Peyer's patch (tissue), 4 donors: Measurements from ENCODE around the gene CACNA1G. TPM values are rescaled to one million over a fixed set of nuclear protein-coding genes. Genes with fewer than 3 reads are reported as not detected.

Source experiments
- DNase-seq, 3 donors: peaks; one replicate each; pipeline ENCODE4 v3.0.0-alpha.2; 2017 to 2019
- H3K27ac ChIP-seq, 4 donors: fragments of 200-600 bp; sonication (generic); one replicate each; pipeline ENCODE4 v1.5.1; 2016 to 2019
- H3K27me3 ChIP-seq, 2 donors: fragments of 200-600 bp; sonication (generic); one replicate each; pipeline ENCODE4 v1.5.1; 2019
- H3K36me3 ChIP-seq, 3 donors: fragments of 200-600 bp; sonication (generic); one replicate each; pipeline ENCODE4 v1.5.1; 2016 to 2019
- H3K4me1 ChIP-seq, 4 donors: fragments of 200-600 bp; sonication (generic); one replicate each; pipeline ENCODE4 v1.5.1; 2016 to 2019
- H3K4me3 ChIP-seq, 4 donors: fragments of 200-600 bp; sonication (generic); 1 replicate in 3 of 4; 2 replicates in 1 of 4; pipeline ENCODE4 v1.5.1; 2016 to 2019; ENCODE audit warnings: mild to moderate bottlenecking in 1 of 4
- H3K9me3 ChIP-seq, 4 donors: fragments of 200-600 bp; sonication (generic); one replicate each; pipeline ENCODE4 v1.5.1; 2016 to 2019; ENCODE audit warnings: mild to moderate bottlenecking in 1 of 4
- POLR2A ChIP-seq, 2 donors: fragments of 450-650 bp; IDR thresholded peaks; one replicate each; pipeline ENCODE4 v1.5.1; 2017; ENCODE audit warnings: antibody characterized with exemption in 2 of 2, mild to moderate bottlenecking in 2 of 2, moderate library complexity in 2 of 2
- total RNA-seq, 4 donors: library from RNA; depleted of rRNA; stranded (reverse); fragments of >200 nt; gene quantifications; one replicate each; pipeline ENCODE4 v1.1.0, GENCODE V29; 2016
- TF ChIP-seq, protein P1 (sequence below), 6 experiments: fragments of 450-650 bp in 4 of 6; fragments of 200-600 bp in 2 of 6; sonication (generic) in 1 of 6; IDR thresholded peaks; one replicate each; pipeline ENCODE4 v1.5.1; 2017 to 2019; ENCODE audit warnings: antibody characterized with exemption in 6 of 6, mild to moderate bottlenecking in 3 of 6, moderate library complexity in 1 of 6

Gene CACNA1G
- total RNA-seq, 4 donors from 2014 or later = not detected

DNA sequence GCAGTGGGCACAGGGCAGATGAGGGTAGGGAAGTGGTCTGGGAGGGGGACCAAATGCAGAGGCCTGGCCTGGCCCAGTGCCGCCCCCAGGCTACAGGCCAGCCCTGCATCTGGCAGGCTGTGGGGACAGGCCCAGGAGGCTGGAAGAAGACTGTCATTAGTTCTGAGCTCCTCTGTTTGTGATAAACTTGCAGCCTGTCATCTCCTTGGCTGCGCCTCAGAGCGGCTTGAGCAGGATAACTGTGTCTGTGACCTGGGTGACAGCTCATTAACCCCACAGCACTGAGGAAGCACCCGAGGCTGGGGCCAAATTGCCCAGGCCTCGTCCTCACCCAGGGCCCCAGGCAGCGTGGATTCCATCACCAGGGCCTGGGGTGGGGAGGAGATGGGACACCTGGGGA is 98.1 kb downstream of the CACNA1G start:
- no peak for DNase-seq
- Histone ChIP-seq H3K36me3 (no peaks in the 10 kb centered on the region), H3K27ac (peak overlapping the region in 1 of 4 donors; percentile 92), H3K4me3 (no peak overlapping the region), H3K4me1 (peaks cover 0 to 48% (median 11%) of the 10 kb centered on the region in 4 donors), H3K9me3 (no peaks in the 10 kb centered on the region), H3K27me3 (no peaks in the 10 kb centered on the region)
- TF ChIP-seq, protein P1, sequence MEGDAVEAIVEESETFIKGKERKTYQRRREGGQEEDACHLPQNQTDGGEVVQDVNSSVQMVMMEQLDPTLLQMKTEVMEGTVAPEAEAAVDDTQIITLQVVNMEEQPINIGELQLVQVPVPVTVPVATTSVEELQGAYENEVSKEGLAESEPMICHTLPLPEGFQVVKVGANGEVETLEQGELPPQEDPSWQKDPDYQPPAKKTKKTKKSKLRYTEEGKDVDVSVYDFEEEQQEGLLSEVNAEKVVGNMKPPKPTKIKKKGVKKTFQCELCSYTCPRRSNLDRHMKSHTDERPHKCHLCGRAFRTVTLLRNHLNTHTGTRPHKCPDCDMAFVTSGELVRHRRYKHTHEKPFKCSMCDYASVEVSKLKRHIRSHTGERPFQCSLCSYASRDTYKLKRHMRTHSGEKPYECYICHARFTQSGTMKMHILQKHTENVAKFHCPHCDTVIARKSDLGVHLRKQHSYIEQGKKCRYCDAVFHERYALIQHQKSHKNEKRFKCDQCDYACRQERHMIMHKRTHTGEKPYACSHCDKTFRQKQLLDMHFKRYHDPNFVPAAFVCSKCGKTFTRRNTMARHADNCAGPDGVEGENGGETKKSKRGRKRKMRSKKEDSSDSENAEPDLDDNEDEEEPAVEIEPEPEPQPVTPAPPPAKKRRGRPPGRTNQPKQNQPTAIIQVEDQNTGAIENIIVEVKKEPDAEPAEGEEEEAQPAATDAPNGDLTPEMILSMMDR (IDR thresholded peaks at IDR 0.05) = no peak
- TF ChIP-seq POLR2A (IDR thresholded peaks at IDR 0.05) = no peak

DNA sequence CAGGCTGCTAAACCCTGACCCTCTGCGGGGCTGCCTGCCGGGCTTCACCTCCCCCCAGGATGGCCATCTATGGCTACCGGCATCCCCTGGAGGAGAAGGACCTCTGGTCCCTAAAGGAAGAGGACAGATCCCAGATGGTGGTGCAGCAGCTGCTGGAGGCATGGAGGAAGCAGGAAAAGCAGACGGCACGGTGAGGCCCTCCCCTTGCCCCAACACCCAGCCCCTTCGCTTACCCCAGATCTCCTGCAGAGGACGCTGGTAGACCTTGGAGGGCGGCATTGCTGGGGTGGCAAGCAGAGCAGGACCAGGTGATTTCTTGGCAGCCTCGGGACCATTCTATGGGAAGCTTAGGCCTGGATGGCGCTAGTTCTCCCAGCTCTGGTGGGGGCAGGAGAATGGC is 98.7 kb downstream of the CACNA1G start:
- peaks cover 0 to 53% (median 11%) of the 10 kb centered on the region in 4 donors for H3K4me1 ChIP-seq
- H3K27ac ChIP-seq = peak overlapping the region in 2 of 4 donors; percentile 69 to 92
- no peaks in the 10 kb centered on the region for H3K9me3 ChIP-seq
- no peak overlapping the region for H3K4me3 ChIP-seq
- H3K27me3 ChIP-seq = no peaks in the 10 kb centered on the region
- H3K36me3 ChIP-seq = no peaks in the 10 kb centered on the region
- TF ChIP-seq, protein P1 (IDR thresholded peaks at IDR 0.05) = no peak
- TF ChIP-seq POLR2A (IDR thresholded peaks at IDR 0.05) = no peak
- DNase-seq = no peak

DNA sequence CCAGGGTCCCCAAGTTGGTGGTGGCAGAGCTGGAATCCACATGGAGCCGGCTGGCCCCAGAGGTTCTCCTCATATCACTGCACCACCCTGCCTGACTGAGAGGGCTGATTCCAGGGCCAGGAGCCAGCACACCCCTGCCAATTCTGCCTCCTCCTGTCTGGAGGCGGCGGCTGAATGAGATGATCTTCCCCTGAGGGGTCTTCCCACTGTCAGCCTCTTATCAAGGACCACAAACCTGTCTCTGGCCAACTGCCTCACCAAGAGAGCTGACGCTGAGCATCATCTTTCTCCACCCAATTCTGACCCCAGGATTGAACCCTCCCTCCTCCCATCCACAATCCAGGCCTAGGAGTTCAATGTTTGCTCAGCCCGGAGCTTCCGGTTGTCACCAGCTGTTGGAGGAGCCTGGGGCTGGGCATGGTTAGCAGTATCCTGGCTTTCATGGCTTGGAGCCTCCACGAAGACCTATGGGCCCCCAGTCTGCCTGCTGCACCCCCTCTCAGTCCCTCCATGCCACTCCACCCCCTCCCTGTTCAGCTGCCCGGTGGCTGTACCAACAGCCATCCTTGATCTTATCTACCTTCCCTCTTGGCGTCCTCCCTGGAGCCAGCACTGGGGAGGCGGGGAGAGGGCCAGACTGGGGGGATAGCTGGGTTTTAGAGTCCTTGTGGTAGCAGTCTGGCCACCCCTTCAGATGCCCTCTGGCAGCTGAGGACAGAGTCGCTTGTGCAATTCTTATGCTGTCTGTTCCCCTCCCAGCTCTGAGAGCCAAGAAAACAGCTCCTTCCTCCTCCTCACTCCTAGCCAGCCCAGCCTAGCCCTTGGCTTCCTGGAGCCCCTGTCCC is 99.7 kb downstream of the CACNA1G start:
- H3K27me3 ChIP-seq = no peaks in the 10 kb centered on the region
- peak in 1 of 3 donors; percentile 65 for DNase-seq
- peaks cover 0 to 54% (median 11%) of the 10 kb centered on the region in 4 donors for H3K4me1 ChIP-seq
- H3K9me3 ChIP-seq = no peaks in the 10 kb centered on the region
- TF ChIP-seq, protein P1 (IDR thresholded peaks at IDR 0.05) = no peak
- TF ChIP-seq POLR2A (IDR thresholded peaks at IDR 0.05) = no peak
- H3K36me3 ChIP-seq = no peaks in the 10 kb centered on the region
- H3K27ac ChIP-seq = peak overlapping the region; percentile 25 to 92 (median 74)
- no peak overlapping the region for H3K4me3 ChIP-seq

DNA sequence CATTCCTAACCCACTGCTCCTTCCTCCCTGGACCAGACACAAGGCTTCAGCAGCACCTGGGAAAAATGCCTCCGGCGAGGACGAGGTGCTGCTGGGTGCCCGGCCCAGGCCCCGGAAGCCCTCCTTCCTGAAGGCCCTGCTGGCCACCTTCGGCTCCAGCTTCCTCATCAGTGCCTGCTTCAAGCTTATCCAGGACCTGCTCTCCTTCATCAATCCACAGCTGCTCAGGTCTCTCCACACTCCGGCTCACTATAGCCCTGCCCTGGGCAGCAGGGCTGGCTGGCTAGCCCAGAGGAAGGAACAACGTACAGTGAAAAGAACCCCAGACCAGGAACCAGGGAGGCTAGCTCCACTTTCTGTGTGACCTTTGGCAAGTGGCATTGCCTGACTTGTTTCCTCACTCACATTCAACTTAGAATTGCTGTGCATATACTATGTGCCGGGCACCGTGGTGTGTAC is 100.4 kb downstream of the CACNA1G start:
- H3K27me3 ChIP-seq = no peaks in the 10 kb centered on the region
- DNase-seq = peak in 1 of 3 donors; percentile 56
- TF ChIP-seq POLR2A (IDR thresholded peaks at IDR 0.05) = no peak
- TF ChIP-seq, protein P1 (IDR thresholded peaks at IDR 0.05) = no peak
- H3K9me3 ChIP-seq = no peaks in the 10 kb centered on the region
- H3K4me3 ChIP-seq = no peak overlapping the region
- no peaks in the 10 kb centered on the region for H3K36me3 ChIP-seq
- peaks cover 0 to 54% (median 11%) of the 10 kb centered on the region in 4 donors for H3K4me1 ChIP-seq
- peak overlapping the region; percentile 25 to 92 (median 74) for H3K27ac ChIP-seq

DNA sequence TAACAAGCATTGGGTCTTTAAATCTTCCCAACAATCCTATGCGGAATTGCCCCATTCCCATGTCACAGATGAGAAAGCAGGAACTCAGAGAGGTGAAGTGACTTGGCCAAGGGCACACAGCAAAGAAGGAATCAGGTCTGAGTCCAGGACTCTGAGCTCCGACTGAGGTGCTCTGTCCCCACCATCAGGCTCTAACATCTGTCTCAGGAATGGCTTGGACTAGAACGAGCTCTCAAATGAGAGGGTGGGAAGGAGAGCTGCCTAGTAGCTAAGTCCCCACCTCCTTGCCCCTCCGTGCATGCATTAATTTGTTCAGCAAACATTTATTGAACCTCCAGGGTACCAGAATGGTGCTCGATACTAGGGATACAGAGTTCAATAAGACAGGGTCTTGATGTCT is 100.8 kb downstream of the CACNA1G start:
- TF ChIP-seq, protein P1 (IDR thresholded peaks at IDR 0.05) = no peak
- no peak for TF ChIP-seq POLR2A (IDR thresholded peaks at IDR 0.05)
- Histone ChIP-seq H3K4me1 (peaks cover 0 to 54% (median 11%) of the 10 kb centered on the region in 4 donors), H3K4me3 (no peak overlapping the region), H3K27me3 (no peaks in the 10 kb centered on the region), H3K36me3 (no peaks in the 10 kb centered on the region), H3K27ac (peak overlapping the region in 3 of 4 donors; percentile 69 to 92 (median 79)), H3K9me3 (no peaks in the 10 kb centered on the region)
- no peak for DNase-seq
